Activated effector memory CD4-positive, alpha-beta T cell treated with Interleukin-2 at 50 U/mL for 16 hours (primary cell): ENCODE data around the gene HEPACAM.

ENCODE experiments used
- DNase-seq: peaks from one replicate; pipeline ENCODE4 v3.0.0-alpha.2; 2020

HEPACAM gene

DNA sequence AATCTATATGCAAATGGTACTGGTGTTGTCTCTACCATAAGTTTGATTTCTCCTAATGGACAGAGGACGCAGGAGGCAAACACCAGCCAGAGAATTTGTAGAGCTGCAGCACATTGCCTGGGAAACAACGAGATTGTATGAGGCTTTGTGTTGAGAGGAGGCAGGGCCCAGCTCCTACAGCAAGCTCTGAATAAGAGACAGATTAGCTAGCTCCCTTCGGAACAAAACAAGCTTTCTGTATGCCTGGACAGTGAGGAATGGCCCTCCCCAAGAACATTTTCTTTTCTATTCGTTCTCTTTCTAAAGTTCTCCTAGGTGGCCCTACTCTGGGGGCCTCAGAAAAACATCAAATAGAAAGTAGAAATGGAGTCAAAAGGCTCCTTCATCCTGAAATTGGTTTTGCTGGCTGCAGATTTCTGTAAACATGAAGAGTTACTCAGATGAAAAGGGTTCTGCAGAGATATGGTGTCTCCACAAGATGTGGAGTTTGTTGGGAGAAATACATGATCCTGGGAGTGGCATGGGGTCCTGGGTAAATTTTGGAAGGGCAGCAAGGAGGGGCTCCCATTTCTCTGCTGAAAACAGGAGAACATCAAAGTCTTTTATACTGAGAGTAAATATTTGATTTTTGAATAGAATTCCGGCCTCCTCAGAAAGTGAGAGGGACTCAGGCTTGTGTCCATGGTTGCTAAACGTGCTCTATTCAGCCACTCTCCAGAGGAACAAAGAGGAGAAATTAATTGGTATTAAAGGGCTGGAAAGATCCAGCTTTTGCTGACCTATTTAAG lies 6.8 kb upstream of the HEPACAM start:
- no peak for DNase-seq

DNA sequence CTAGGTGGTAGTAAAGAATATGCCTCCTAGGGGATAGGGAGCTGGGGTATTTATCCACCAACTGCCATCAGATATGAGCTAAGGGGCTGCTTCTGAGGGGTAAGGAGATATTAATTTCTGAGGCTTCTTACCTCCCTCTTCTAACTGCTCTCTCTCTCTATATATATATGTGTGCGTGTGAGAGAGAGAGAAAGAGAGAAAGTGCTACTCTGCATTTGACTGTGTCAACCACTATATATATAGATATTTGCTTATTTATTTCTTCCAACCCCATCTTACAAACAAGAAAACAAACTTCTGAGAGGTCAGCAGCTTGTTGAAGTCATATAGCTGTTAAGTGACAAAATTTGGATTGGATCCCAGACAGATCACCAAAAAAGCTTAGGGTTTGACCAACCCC lies 5.9 kb upstream of the HEPACAM start:
- no peak for DNase-seq

DNA sequence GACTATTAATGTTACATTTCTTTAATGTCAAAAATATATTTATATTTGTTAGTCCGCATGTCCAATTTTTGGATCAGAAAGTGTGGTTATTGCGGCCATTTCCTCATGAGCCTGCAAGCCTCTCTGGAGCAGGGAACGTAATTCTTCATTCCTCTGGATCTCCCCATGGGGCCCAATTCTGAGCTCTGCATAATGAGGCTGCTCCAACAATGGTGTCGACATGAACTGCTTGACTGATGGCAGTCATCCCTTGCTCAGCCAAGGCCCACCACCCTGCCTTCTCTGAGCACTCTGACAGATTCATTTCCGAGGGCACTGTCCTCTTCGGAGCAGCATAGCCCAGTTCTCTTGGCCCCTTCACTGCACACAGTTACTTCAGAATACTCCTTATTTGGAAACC lies 3.1 kb upstream of the HEPACAM start:
- DNase-seq: no peak

DNA sequence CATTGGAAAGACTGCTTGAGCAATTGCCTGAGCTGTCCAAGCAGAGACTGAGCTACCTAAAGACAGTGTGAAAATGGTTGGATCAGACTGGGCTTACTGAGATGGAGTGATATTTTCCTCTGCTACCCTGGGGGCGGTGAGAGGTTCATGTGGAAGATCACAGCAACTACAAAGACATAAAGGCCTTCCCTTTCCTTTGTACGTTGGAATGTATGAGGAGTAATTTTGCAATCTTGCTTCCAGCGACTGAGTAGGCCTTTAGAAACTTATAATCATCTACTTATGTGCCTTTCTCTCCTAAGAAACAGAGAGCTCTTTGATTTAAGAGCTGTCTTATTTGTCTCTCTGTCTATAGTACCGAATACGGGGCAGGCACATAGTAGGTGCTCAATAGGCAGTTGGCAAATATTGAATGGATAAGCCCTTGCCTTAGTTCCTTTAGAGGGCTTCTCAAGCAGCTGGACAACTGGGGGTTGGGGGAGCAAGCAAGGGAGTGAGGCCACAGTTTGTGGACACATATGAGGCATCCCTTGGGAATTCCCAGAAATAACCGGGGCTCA lies 2.4 kb upstream of the HEPACAM start:
- DNase-seq: no peak

DNA sequence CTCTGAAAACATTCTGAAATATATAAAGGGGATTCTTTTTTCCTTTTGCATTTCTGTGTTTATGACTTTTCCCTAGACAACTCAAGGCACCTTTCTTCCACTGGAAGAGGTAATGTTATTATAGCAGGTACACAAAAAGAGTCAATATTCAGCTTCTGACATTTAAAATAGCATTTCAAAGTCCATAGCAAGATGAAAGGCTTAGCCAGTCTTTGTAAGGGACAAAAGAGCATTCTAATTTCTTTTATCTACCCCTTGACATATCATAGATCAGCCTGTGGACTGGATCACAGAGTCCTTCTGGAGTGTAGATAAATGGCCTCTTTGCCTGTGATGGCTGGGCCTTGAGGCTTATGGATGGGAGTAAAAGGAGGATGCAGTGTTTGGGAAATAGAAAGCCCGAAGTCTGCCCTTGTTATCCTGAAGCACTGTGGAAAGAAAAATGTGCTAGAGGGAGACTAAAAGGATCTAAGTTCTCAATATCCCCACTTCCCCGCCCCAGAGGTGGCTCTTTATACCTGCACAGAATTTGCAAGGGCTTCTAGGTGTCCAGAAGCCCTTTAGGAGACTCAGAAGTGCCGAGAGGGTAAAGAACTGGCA lies 1.6 kb upstream of the HEPACAM start:
- DNase-seq: no peak

DNA sequence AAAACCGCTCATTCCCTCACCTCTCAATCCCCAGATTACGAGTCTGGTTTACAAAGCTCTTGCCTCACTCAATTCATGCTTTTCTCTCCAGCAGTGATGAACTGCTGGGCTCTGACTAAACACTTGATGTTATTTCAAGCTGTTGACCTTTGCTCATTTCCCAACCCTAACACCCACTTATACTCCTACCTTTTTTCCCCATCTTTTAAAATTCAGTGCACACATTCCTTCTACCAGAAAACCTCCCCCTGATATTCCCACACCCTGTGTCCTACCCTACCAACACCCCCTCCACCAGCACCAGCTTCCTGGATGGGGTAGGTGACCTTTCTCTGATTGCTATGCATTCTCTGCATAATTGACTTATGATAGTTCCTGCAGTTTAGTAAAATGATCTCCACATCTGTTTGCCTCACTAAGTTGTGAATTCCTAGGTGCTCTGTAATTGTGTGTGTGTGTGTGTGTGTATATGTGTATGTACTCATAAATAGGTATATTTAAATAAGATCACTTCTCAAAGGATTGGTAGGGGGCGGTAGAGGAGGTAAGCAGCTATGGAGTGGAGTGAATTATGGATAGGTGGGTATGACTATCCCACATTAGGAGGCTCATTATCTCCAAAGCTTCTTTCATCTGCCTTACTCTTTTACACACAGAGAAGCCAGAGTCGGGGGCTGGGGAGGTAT lies 842 bp downstream of the HEPACAM start:
- no peak for DNase-seq

DNA sequence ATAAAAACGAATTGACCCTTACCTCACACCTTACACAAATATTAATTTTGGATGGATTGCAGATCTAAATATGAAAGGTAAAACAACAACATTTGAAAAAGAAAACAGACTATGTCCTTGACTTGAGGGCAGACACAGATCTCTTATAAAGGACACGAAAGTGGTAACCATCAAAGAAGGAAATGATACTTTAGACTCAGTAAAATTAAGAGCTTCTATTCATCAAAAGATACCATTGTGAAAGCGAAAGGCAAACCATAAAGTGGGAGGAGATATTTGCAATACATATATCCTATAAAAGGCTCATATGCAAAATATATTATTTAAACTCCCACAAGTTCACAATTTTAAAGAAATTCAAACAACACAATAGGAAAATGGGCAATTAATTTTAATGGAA lies 5.0 kb downstream of the HEPACAM start:
- no peak for DNase-seq

DNA sequence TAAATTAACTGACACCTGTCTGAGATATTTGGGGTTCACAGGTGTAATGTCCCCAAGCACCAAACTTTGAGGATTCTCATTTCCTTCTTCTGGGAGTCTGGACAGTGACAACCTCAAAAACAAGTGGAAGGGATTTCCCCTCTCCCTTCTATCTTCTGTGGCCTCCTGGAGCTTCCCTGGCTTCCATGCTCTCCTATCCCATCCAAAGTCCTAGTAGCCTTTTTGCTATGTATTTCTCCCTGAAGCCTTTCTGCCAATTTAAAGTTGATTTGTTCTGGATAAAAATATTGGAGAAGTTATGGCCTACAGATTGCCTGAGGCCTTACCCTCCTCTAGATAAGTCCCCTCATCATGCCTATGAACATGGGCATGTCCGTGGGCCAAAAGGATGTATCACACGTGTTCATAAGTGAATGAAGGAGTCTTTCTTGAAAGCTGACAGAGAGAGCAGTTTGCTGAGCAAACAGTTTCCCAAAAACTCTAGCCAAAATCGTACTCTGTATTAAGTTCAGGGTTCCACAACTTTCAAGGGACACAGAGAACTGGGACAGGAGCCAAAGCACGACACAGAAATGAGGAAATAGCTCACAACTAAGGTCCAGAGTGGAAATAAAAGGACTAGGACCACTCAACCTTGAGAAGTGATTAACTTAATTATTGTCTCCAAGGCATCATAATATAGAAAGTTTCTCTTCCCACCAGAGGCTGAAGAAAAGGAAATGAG lies 6.7 kb downstream of the HEPACAM start:
- DNase-seq: no peak

DNA sequence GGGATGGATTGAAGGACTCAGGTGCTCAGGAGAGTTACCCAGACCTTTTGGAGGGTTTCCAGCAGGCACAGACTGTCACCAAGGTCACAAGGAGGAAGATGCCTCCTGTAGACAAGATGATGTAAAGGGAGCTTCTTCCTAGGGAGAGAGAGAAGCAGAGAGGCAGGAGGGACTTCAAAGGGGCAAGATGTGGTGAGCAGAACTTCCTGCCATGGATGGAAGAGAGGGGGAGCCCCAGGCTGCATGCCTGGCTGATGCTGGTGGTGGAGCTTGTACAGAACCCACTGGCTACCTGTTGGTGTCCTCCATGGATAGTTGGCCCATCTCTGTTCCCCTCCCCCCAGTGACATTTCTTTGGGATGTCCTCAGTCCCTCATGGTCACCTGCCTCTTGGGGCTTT lies 12.6 kb downstream of the HEPACAM start:
- no peak for DNase-seq

DNA sequence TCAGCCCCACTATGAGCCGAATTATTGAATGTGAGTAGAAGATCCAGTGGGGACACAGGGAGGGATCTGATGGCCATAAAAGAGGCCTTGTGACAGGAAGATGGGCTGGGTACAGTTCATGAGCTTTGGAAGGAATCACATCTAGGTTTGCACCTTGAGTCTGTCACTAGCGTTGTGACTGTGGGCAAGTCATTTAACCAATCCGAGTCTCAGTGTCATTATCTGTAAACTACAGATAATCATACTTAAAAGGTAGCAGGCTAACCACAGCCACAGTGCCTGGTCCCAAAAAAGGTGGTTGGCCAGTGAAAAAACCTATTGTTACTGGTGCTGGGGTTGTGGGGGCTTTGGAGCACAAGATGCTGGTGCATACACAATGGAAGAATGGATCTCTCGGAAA lies 13.0 kb downstream of the HEPACAM start:
- no peak for DNase-seq

DNA sequence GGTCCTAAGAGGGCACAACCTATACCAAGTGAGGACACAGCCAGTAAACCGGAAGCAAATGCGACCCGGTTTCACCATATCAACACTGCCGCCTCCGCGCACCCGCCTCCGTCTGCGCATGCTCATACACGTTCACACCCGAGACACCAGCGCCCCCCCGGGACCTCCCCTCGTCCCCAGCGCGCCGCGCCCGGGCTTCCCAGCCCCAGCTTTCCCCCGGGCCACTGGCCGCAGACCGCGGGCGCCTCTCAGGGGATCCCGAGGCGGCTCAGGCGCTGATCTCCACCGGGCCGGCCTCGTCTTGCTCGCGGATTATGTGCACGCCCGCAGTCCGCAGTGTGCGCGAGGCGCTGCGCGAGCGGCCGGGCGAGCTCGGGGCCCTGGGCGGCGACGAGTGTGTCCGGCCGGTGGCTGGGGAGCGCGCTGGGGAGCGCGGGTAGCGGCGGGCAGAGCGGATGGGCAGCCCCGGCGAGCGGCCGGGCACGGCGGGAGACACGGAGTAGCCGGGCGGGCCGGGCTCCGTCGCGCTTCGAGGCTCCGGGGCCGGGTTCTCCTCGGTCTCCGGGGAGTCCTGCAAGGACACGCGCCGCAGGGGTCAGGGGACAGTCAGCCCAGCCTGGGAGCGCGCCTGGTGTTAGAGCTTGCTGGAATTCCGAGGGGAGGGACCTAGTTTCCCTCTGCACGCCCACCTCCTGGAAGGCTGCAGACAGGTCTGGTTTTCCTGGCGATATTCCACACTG lies 14.8 kb downstream of the HEPACAM start:
- peak; percentile 57 for DNase-seq

DNA sequence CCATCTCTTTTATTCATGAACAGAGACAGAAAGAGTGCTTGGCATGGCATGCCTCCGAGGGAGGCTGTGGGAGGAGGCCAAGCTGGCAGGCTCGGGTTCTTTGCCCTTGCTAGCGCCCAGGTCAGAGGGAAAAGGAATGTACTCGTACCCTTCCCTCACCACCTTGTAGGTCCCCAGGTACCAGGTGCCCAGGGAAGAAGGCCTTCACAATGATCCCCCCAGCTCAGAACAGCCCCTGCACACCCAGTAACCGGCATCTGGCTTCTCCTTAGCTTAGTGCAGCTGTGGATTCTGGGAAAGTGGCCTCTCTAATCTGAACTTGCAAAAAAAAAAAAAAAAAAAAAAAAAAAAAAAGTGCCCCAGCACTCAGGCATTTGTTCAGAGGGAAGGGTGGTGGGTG lies 15.5 kb downstream of the HEPACAM start:
- no peak for DNase-seq

DNA sequence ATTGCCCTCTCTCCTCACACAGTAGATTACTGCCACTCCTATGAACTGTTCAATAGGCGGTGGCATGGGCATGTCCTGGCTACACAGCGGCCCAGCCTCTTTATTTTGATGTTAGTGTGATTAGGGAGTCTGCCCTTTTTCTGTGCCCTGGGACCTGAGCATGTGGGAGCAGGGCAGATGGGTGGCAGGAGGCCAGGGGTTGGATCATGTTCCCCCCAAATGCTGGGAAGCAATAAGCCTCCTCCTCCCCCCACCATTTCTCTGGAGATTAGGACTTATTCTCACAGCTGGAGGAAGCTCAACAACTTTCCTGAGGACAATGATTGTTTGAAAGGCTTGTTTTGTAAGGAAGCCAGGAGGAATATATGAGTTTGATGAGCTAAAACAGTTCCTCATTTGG lies 15.9 kb downstream of the HEPACAM start:
- no peak for DNase-seq

DNA sequence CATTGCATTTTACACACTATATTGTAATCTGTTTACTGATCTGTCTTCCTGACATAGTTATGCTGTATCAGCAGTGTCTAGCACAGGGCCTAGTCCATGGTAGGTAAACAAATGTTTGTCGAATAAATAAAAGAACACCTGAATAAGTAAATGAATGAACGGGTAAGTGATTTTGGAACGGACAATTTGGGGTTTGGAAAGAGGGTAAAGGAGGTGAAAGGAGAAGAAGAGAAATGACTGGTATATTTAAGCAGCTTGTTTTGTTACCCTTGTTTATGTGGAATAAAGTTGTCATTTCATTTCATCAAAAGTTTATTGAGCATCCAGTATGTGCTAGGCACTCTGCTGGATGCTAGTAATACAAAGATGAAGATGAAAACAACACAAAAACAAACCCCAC lies 16.9 kb downstream of the HEPACAM start, which contains the start of gene HEPN1:
Gene HEPN1, plus strand, starts transcription at position 301 of the 400 bp plus-strand sequence.
- DNase-seq: no peak

DNA sequence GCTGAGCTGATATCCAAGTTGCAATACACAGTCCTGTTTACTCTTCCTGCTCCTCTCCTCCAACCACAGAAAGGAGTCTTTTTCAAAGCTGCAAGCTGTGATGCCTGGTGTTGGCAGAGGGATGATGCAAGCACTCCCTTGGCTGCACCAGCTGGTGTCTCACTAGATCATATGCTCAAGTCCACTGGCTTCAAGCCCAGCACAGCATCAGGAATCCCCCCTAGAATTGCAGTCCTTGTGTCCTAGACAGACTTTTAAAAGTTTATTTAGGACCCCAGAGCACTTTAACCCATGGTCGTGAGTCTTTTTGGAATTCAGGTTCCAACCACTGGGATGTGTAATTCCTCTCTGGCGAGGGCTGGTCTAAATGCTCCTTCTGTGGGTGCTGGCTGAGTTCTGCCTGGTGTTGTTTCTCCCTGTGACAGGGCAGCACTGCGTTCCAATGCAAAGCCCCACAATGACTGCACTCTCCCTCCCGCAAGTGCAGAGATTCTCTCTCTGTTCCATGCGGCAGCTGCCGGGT lies 18.7 kb downstream of the HEPACAM start:
- DNase-seq: no peak

DNA sequence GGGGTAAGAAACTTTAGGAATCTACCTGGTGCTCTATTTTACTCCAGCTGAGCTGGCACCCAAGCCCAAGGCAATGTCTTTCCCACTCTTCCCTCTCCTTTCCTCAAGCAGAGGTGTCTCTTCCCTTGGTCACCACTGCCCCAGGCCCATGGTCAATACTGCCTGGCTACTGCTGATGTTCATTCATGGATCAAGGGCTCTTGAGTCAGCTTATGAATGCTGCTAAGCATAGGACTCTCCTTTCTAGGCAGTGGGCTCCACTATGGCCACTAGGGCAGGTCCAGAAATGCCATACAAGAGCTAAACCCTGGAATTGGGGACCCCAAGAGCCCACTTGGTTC lies 19.5 kb downstream of the HEPACAM start:
- no peak for DNase-seq

DNA sequence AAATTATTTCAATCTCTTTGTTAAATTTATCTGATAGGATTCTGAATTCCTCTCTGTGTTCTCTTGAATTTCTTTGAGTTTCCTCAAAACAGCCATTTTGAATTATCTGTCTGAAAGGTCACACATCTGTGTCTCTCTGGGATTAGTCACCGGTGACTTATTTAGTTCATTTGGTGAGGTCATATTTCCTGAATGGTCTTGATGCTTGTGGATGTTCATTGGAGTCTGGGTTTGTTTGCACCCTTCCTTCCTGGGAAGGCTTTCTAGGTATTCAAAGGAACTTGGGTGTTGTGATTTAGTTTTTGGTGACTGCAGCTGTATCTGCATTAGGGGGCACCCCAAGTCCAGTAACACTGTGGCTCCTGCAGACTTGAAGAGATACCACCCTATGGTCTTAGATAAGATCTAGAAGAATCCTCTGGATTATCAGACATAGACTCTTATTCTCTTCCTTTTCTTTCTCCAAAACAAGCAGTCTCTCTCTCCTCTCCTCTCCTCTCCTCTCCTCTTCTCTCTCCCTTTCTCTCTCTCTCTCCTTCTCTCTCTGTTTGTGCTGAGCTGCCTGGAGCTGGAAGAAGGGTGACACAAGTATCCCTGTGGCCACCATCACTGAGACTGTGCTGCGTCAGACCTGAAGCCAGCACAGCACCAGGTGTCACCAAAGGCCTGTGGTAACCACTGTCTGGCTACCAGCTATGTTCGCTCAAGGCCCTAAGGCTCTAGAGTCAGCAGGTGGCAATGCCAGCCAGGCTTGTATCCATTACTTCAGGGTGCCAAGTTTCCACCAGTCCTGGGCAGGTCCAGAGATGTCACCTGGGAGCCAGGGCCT lies 20.1 kb downstream of the HEPACAM start:
- no peak for DNase-seq

DNA sequence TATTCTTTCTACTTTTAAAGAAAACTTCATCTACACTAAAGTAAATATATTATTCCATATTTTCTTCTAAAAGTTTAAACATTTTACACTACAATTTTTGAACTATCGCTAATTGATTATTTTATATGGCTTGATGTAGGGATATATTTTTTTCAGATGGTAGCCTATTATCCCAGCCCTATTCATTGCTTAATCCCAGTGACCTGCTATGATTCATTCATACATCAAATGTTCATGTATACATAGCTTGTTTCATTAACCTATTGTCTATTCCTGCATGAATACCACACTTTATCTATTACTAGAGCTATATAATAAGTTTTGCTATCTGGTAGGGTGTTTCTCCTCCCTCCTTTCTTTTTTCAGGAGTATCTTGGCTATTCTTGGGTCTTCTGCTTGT lies 33.2 kb downstream of the HEPACAM start:
- no peak for DNase-seq

DNA sequence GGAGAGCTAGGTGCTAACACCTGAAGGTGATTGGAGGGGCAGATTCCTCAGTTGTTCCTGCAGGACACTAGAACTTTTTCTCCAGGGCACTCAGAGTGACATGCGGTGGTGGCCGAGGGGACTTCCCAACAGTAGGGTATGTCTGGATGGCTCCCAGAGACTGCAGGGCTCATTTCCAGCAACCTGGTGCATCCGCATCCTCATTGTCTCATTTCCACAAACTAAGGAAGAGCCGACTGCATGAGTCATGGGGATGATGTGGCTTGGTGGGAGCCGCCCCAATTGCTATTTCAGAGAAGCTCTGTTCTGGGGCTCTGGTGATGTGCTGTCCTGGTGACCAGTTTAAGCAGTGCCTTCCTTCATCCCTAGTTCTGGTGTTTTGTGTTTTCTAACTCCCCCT lies 35.4 kb downstream of the HEPACAM start:
- DNase-seq: no peak

DNA sequence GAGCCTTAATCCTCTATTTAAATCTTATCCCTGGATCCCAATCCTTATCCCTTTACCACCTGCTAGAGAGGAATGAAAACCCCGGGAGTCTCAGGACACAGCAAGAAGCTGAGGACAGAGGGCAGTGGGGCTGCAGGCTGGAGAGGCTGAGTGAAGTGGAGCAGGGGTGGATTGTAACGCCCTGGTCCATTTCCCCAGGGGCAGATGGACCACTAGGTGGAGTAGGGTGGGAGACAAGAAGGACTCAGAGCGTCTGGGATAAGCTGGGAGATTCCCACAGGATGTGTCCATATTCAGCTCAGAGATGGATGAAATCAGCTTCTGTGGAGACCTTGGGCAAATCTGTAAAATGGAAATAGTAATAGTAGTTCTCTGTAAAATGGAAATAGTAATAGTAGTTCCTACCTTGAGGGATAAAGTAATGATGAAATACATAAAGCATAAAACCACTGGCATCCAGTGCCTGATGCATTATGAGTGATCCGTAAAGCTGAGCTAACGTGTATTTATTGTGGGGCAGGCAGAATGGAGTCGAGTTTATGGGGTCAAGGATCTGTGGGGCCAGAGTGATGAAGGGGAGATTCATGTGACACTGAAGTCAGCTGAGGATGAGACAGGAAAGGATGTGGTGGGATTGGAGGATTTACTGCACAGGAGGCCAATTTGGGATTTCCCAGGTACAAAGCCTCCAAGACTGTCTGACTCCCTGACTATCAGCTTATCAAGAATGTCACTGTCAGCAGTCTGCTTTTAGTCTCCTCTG lies 36.3 kb downstream of the HEPACAM start:
- DNase-seq: no peak

DNA sequence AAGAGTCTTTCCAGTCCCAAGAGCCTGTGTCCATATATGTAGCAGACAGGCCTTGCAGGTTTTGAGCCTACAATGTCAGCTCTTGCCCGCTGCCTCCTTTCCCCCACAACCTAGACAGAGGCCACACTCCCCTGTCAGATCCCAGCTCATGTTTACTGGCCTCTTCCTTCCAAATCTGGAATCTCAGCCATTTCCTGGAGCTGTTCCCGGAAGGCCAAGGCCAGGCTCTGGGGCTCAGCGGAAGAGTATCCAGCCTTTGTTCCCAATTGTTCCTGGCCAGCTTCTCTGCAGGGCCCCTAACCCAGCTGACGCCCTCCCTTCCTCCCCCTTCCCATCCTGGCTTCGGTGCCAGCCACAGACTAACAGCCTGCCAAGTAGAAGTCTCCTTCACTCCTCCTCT lies 37.1 kb downstream of the HEPACAM start:
- no peak for DNase-seq
